Measurements from ENCODE around the gene CALHM3.

DNA sequence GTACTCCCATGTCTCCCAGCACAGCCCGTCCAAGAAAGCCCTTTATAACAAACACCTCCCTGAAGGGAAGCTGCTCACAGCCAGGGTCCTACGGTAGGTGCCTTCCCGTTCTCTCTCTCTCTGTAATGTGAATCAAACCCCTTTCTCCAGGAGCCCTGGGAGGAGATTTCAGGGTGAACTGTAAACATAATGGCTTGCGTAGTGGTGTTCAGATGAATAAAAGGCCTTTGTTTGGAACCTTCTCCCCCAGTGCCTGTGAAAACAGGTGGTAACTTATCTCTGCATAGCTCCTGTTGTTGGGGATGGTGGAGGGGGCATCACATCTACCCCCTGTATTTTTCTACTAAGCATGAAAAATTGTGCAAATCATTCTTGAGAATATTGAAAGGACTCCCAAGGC is 39.3 kb downstream of the CALHM3 start:
- TF ChIP-seq, protein P1, sequence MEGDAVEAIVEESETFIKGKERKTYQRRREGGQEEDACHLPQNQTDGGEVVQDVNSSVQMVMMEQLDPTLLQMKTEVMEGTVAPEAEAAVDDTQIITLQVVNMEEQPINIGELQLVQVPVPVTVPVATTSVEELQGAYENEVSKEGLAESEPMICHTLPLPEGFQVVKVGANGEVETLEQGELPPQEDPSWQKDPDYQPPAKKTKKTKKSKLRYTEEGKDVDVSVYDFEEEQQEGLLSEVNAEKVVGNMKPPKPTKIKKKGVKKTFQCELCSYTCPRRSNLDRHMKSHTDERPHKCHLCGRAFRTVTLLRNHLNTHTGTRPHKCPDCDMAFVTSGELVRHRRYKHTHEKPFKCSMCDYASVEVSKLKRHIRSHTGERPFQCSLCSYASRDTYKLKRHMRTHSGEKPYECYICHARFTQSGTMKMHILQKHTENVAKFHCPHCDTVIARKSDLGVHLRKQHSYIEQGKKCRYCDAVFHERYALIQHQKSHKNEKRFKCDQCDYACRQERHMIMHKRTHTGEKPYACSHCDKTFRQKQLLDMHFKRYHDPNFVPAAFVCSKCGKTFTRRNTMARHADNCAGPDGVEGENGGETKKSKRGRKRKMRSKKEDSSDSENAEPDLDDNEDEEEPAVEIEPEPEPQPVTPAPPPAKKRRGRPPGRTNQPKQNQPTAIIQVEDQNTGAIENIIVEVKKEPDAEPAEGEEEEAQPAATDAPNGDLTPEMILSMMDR (IDR thresholded peaks at IDR 0.05; ENCODE audit: insufficient read depth, low read length), result no peak
- TF ChIP-seq, protein P2, sequence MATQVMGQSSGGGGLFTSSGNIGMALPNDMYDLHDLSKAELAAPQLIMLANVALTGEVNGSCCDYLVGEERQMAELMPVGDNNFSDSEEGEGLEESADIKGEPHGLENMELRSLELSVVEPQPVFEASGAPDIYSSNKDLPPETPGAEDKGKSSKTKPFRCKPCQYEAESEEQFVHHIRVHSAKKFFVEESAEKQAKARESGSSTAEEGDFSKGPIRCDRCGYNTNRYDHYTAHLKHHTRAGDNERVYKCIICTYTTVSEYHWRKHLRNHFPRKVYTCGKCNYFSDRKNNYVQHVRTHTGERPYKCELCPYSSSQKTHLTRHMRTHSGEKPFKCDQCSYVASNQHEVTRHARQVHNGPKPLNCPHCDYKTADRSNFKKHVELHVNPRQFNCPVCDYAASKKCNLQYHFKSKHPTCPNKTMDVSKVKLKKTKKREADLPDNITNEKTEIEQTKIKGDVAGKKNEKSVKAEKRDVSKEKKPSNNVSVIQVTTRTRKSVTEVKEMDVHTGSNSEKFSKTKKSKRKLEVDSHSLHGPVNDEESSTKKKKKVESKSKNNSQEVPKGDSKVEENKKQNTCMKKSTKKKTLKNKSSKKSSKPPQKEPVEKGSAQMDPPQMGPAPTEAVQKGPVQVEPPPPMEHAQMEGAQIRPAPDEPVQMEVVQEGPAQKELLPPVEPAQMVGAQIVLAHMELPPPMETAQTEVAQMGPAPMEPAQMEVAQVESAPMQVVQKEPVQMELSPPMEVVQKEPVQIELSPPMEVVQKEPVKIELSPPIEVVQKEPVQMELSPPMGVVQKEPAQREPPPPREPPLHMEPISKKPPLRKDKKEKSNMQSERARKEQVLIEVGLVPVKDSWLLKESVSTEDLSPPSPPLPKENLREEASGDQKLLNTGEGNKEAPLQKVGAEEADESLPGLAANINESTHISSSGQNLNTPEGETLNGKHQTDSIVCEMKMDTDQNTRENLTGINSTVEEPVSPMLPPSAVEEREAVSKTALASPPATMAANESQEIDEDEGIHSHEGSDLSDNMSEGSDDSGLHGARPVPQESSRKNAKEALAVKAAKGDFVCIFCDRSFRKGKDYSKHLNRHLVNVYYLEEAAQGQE (IDR thresholded peaks at IDR 0.05; ENCODE audit: insufficient replicate concordance, low read depth), result no peak
- no peak for TF ChIP-seq POLR2AphosphoS5 (IDR thresholded peaks at IDR 0.05; ENCODE audit: low read depth)

All from HL-60 (cell line).